Coronary artery (tissue), 2 donors: Measurements from ENCODE around the gene ADAMTS8.
A peak's percentile ranks its signal among the peaks of the same experiment; 100 is the strongest.

Experiments used
- DNase-seq: peaks from one replicate; pipeline ENCODE4 v3.0.0-alpha.2; 2017; ENCODE audit warnings: low spot score
- H3K27ac ChIP-seq, 2 donors: fragments of 200-600 bp; sonication (generic); one replicate each; pipeline ENCODE4 v1.5.1; 2016 to 2019
- H3K4me3 ChIP-seq: fragments of 200-600 bp; sonication (generic); 2 replicates; pipeline ENCODE4 v1.5.1; 2016; ENCODE audit warnings: mild to moderate bottlenecking, moderate library complexity
- TF ChIP-seq, protein P1 (sequence below): fragments of 200-600 bp; sonication (generic); IDR thresholded peaks from one replicate; pipeline ENCODE4 v1.5.1; 2019; ENCODE audit warnings: antibody characterized with exemption

ADAMTS8 gene

GRCh38 chr11:130469181-130469580, 40.8 kb upstream of the ADAMTS8 start:
- peak; percentile 63 for DNase-seq
- H3K27ac ChIP-seq: no peak overlapping the region
- TF ChIP-seq, protein P1, sequence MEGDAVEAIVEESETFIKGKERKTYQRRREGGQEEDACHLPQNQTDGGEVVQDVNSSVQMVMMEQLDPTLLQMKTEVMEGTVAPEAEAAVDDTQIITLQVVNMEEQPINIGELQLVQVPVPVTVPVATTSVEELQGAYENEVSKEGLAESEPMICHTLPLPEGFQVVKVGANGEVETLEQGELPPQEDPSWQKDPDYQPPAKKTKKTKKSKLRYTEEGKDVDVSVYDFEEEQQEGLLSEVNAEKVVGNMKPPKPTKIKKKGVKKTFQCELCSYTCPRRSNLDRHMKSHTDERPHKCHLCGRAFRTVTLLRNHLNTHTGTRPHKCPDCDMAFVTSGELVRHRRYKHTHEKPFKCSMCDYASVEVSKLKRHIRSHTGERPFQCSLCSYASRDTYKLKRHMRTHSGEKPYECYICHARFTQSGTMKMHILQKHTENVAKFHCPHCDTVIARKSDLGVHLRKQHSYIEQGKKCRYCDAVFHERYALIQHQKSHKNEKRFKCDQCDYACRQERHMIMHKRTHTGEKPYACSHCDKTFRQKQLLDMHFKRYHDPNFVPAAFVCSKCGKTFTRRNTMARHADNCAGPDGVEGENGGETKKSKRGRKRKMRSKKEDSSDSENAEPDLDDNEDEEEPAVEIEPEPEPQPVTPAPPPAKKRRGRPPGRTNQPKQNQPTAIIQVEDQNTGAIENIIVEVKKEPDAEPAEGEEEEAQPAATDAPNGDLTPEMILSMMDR: no peak
- H3K4me3 ChIP-seq: no peak overlapping the region

DNA sequence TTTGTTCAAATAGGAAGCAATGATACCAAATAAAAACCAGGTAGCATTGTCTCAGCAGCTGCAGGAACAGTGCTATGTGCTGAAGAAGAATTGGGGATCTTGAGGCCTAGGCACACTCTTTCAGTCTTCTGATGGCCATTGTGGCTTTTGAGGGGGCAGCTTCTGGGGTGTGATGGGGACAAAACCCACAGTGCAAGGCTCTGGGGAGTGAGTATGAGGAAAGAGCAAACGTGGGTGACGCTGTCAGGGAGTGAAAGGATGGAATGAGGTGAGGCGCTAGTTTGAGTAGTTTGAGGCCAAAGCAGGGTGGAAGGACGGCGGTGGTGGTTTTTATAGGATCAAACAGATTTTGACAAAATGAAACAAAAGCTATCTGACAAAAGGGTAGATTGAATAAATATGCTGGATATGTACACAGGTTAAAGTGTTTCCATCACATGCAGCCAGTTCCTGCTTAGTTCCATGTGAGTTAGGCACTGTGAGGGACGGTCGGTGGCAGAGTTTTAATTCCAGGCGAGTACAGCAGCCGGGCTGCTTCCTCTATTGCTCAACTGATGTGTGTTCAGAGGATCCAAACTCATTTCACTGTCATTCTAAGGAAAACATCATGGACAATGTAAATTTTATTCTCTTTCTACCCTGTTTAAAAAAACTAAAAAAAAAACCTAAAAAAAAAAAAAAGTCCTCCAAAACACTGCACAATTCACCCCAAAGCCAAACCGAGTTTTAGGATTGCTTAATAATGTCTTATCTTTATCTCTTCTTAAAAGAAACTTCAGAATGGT, 38.9 kb upstream of the ADAMTS8 start:
- no peak for DNase-seq
- Histone ChIP-seq H3K27ac (no peak overlapping the region), H3K4me3 (no peak overlapping the region)
- TF ChIP-seq, protein P1: no peak

DNA sequence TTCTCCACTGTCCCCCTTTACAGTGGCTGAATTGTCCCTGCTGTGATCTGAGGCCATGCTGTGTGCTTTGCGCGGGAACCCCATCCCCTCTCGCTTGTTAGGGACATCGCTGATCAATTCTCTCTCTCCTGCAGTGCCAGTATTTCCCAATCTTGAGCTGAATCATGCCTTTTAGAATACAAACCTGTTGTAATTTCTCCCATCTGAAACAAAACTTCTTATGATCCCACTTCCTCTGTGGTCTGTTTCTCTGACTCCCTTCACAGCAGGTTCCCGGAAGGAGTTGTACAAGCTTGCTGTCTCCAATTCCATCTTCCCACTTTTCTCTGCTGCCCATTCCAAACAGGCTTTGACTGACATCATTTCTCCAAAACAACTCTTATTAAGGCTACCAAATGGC, 36.9 kb upstream of the ADAMTS8 start:
- TF ChIP-seq, protein P1: no peak
- no peak overlapping the region for H3K4me3 ChIP-seq
- no peak overlapping the region for H3K27ac ChIP-seq
- no peak for DNase-seq

DNA sequence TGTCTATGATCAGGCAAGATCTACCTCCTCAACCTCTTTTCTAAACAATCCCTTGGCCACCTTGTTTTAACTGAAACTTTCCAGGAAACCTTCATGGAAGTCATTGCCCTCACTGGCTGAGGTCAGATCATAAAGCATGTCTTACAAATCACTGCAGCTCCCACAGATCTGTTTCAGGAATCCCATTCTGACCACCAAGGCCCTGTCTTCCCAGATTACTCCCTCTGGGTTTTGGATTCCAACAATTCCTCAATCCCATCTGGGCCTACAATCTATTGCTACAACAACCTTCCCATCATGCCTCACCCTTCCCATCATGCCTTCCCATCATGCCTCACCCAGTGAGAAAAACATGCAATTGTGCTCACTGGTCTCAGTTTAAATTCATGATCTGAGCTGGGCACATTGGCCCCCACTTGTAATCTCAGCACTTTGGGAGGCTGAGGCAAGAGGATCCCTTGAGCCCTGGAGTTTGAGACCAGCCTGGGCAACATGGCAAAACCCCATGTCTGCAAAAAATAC, 35.9 kb upstream of the ADAMTS8 start:
- DNase-seq: no peak
- Histone ChIP-seq H3K4me3 (no peak overlapping the region), H3K27ac (no peak overlapping the region)
- TF ChIP-seq, protein P1: no peak

GRCh38 chr11:130462931-130463330, 34.5 kb upstream of the ADAMTS8 start:
- Histone ChIP-seq H3K4me3 (no peak overlapping the region), H3K27ac (no peak overlapping the region)
- DNase-seq: no peak
- TF ChIP-seq, protein P1: no peak

- H3K27ac ChIP-seq: no peak overlapping the region
- H3K4me3 ChIP-seq: no peak overlapping the region
- no peak for DNase-seq
- TF ChIP-seq, protein P1: no peak
Observed at GRCh38 chr11:130462101-130462885, 33.9 kb upstream of the ADAMTS8 start.
